Neural progenitor cell (in vitro differentiated cells): ENCODE data around the gene PITX3.

Experiments
- EZH2 ChIP-seq: fragments of 200-600 bp; sonication (generic); IDR thresholded peaks from 2 replicates; pipeline ENCODE4 v1.6.1; 2017; ENCODE audit warnings: antibody characterized with exemption, mild to moderate bottlenecking, moderate library complexity
- EZH2phosphoT487 ChIP-seq: fragments of 200-600 bp; sonication (generic); IDR thresholded peaks from 2 replicates; pipeline ENCODE4 v1.6.1; 2017; ENCODE audit warnings: antibody characterized with exemption
- TF ChIP-seq, protein P1 (sequence below): fragments of 200-600 bp; sonication (generic); IDR thresholded peaks from 2 replicates; pipeline ENCODE4 v1.5.1; 2017; ENCODE audit warnings: antibody characterized with exemption, mild to moderate bottlenecking

DNA sequence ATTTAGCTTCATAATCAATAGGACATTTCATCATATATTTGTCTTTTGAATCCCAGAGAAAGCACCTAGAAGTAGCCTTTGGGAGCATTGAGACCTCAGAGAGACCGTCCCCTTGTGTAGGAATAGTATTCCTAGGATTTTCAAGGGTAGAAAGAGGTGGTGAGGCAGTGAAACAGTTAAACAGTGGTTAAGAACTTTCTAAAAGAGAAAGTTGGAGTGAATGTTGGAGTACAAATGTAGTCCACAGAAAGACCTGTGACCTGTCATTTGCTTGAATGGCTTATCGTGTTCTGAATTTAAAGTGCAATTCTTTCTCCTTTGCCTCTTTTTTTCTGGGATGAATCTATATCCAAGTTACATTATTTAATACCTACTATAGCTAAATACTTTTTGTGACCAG, 34.0 kb upstream of the PITX3 start:
- TF ChIP-seq, protein P1, sequence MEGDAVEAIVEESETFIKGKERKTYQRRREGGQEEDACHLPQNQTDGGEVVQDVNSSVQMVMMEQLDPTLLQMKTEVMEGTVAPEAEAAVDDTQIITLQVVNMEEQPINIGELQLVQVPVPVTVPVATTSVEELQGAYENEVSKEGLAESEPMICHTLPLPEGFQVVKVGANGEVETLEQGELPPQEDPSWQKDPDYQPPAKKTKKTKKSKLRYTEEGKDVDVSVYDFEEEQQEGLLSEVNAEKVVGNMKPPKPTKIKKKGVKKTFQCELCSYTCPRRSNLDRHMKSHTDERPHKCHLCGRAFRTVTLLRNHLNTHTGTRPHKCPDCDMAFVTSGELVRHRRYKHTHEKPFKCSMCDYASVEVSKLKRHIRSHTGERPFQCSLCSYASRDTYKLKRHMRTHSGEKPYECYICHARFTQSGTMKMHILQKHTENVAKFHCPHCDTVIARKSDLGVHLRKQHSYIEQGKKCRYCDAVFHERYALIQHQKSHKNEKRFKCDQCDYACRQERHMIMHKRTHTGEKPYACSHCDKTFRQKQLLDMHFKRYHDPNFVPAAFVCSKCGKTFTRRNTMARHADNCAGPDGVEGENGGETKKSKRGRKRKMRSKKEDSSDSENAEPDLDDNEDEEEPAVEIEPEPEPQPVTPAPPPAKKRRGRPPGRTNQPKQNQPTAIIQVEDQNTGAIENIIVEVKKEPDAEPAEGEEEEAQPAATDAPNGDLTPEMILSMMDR = no peak
- no peak for TF ChIP-seq EZH2
- no peak for TF ChIP-seq EZH2phosphoT487
